GM06990 (cell line): ENCODE results near the gene DCDC2C.

Experiments used
- DNase-seq: peaks from one replicate; pipeline ENCODE4 v3.0.0-alpha.2; 2011; ENCODE audit not compliant: insufficient read length; ENCODE audit errors: extremely low read depth
- H3K27me3 ChIP-seq: replicated peaks from 2 replicates; pipeline ENCODE4 v1.6.0; 2011; ENCODE audit warnings: low read length; ENCODE audit not compliant: control insufficient read depth, insufficient read depth
- H3K36me3 ChIP-seq: 2 replicates; pipeline ENCODE4 v1.5.1; 2011; ENCODE audit warnings: low read length; ENCODE audit not compliant: control insufficient read depth, insufficient read depth
- H3K4me3 ChIP-seq: replicated peaks from 2 replicates; pipeline ENCODE4 v1.5.1; 2011; ENCODE audit warnings: low read depth, mild to moderate bottlenecking, control low read depth, low read length
- CTCF ChIP-seq: IDR thresholded peaks from 2 replicates; pipeline ENCODE4 v1.5.1; 2011; ENCODE audit warnings: low read length, control low read depth, mild to moderate bottlenecking, inconsistent platforms; ENCODE audit not compliant: insufficient read depth, poor library complexity, severe bottlenecking

Gene DCDC2C

GRCh38 chr2:3708576-3708975 is 5.2 kb downstream of the DCDC2C start:
- DNase-seq: no peak
- no peaks in the 10 kb centered on the region for H3K36me3 ChIP-seq
- no peaks in the 10 kb centered on the region for H3K27me3 ChIP-seq
- H3K4me3 ChIP-seq: no peak overlapping the region
- no peak for TF ChIP-seq CTCF

DNA sequence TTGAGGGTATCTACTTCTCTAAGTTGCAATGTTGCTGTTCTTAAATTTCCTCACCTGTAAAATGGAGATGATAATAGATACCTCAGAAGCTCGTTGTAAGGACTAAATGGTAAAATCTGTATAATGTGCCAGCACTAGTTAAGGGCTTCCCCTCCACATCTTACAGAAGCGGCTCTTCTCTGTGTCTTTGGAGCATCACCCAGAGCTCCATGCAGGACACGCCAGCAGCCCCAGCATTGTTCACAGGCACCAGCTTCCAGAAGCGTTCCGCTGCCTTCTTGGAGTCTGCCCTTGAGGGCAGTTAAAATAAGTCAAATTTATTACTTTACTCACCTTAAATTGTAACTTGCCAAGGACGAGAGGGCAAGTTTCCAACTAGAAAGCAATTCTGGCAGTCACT is 5.8 kb downstream of the DCDC2C start:
- no peaks in the 10 kb centered on the region for H3K27me3 ChIP-seq
- no peak for TF ChIP-seq CTCF
- no peaks in the 10 kb centered on the region for H3K36me3 ChIP-seq
- DNase-seq: no peak
- H3K4me3 ChIP-seq: no peak overlapping the region

DNA sequence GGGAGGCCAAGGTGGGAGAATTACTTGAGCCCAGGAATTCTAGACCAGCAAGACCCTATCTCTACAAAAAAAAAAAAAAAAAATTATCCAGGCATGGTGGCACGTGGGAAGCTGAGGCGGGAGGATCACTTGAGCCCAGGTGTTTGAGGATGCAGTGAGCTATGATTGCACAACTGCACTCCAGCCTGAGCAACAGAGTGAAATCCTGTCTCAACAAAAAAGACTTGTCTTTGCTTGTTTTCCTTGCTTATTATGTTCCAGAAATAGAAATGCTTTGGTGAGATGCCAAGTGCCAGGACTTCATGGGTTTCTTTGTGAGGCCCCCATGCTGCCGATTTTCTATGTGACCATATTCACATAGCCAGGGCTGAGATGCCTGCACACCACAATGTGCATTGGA is 9.0 kb downstream of the DCDC2C start:
- no peaks in the 10 kb centered on the region for H3K36me3 ChIP-seq
- no peak for TF ChIP-seq CTCF
- no peak overlapping the region for H3K4me3 ChIP-seq
- H3K27me3 ChIP-seq: no peaks in the 10 kb centered on the region
- DNase-seq: no peak

- H3K4me3 ChIP-seq: no peak overlapping the region
- no peak for TF ChIP-seq CTCF
- no peaks in the 10 kb centered on the region for H3K36me3 ChIP-seq
- DNase-seq: no peak
- H3K27me3 ChIP-seq: no peaks in the 10 kb centered on the region
Observed at GRCh38 chr2:3712831-3713503, 9.6 kb downstream of the DCDC2C start.

DNA sequence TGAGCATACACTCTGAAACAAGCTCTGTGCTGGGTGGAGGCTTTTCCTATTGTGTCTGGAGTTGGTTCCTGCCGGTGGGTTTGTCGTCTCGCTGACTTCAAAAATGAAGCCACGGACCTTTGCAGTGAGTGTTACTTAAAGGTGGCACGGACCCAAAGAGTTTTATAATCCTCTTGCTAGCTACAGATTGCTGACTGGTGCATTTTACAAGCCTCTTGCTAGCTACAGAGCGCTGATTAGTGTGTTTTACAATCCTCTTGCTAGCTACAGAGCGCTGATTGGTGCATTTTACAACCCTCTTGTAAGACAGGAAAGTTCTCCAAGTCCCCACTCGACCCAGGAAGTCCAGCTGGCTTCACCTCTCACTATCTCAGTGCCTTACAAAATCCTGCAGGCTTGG is 15.3 kb downstream of the DCDC2C start:
- no peak for DNase-seq
- no peak for TF ChIP-seq CTCF
- Histone ChIP-seq H3K27me3 (no peaks in the 10 kb centered on the region), H3K4me3 (no peak overlapping the region), H3K36me3 (no peaks in the 10 kb centered on the region)

DNA sequence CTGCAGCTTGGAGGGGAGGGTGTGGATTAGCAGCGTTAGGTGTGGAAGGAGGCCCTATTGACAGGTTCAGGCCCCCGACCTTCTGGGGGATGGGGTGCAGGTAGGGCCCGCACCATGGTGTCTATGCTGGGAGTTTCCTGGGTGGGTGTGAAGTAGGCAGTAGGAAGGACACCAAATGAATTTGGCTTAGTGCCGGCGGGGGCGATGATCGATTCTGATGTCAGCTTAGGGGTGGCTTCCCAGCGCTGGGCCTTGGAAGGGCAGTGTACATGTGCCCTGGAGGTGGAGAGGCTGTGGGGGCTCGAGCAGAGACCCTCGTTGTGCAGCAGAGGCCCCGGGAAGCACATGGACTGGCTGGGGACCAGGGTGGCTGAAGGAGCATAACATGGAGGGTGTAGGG is 21.6 kb downstream of the DCDC2C start:
- no peak overlapping the region for H3K4me3 ChIP-seq
- H3K27me3 ChIP-seq: no peaks in the 10 kb centered on the region; the same call in none of the 2 replicates
- TF ChIP-seq CTCF: no peak
- DNase-seq: no peak
- no peaks in the 10 kb centered on the region for H3K36me3 ChIP-seq
